GM21515 (cell line): Measurements from ENCODE around the gene IL4.

ENCODE experiments used
- ATAC-seq: cut with Tn5 transposase; IDR thresholded peaks from one replicate; pipeline ENCODE4 v1.9.1; 2021; ENCODE audit not compliant: unreplicated experiment

The IL4 gene

GRCh38 chr5:132669966-132670882 is 3.6 kb upstream of the IL4 start:
- ATAC-seq, result no peak

GRCh38 chr5:132671000-132671399 is 2.8 kb upstream of the IL4 start:
- no peak for ATAC-seq

DNA sequence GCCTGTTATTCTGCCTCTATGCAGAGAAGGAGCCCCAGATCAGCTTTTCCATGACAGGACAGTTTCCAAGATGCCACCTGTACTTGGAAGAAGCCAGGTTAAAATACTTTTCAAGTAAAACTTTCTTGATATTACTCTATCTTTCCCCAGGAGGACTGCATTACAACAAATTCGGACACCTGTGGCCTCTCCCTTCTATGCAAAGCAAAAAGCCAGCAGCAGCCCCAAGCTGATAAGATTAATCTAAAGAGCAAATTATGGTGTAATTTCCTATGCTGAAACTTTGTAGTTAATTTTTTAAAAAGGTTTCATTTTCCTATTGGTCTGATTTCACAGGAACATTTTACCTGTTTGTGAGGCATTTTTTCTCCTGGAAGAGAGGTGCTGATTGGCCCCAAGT is 301 bp upstream of the IL4 start:
- ATAC-seq, result no peak

- peak; percentile 86 for ATAC-seq
Measured at GRCh38 chr5:132674671-132675506, 1.1 kb downstream of the IL4 start.

GRCh38 chr5:132675936-132676689 is 2.3 kb downstream of the IL4 start:
- ATAC-seq, result no peak

GRCh38 chr5:132677191-132677590 is 3.4 kb downstream of the IL4 start:
- ATAC-seq, result no peak

- ATAC-seq, result no peak
Measured at GRCh38 chr5:132677682-132678400, 4.1 kb downstream of the IL4 start.

- ATAC-seq, result no peak
Measured at GRCh38 chr5:132678735-132679134, 4.9 kb downstream of the IL4 start.

DNA sequence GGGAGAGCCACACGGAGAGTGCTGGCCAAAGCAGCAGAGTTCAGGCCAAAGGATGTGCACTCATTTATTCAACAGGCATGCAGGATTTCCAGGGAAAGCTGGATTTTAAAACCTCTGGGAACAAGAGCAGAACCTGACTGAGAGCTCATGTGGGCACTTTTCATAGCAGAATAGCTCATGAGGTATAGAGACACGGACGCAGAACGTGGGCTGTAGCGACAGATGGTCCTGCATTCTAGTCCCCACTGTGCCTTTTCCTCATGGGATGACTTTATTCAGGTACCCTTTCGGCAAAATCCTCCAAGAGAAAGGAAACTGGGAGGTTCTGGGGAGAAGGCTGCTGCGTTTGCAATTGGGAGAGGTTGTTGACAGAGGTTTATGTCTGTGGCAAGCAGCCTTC is 5.4 kb downstream of the IL4 start:
- ATAC-seq, result no peak

DNA sequence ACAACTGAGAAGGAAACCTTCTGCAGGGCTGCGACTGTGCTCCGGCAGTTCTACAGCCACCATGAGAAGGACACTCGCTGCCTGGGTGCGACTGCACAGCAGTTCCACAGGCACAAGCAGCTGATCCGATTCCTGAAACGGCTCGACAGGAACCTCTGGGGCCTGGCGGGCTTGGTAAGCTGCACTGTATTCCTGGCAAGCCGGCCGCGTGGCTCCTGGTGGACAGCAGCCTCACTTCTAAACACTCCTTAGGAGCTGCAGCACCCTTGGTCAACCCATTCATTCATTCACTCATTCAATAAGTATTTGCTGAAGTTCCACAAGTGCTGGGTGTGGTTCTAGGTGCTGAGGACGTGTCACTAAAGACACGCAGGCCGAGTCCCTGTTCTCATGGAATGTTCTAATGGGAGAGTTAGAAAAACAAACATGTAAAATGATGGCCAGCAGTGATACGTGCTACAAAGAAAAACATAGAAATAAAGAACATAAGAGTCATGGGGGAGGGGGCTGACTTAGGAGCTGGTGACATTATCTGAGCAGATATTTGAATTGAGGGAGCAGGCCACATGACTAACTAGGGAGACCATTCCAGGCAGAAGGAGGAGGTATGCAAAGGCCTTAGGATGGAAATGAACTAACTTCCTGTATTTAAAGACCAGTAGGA is 6.1 kb downstream of the IL4 start:
- no peak for ATAC-seq

- no peak for ATAC-seq
Measured at GRCh38 chr5:132680780-132681475, 7.1 kb downstream of the IL4 start.

GRCh38 chr5:132681476-132681831 is 7.7 kb downstream of the IL4 start:
- ATAC-seq, result no peak

DNA sequence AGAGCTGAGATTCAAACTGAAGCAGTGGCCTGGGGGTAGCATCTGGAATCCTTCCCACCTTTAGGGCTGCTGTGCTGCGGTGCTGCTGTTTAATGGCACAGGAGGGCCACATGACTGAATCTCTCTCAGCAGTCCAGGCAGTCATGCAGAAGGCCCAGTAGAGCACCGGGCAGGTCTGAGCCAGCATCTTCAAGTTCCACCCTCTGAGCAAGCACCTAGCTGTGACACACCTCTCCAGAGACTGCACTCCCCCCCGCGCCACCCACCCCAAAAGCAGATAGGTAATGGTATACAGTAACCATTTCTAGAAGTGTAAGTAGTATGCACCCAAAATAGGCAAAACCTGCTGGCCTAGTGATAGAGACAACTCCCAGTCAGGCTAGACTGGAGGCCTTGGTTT is 8.2 kb downstream of the IL4 start:
- no peak for ATAC-seq

- ATAC-seq, result no peak
Measured at GRCh38 chr5:132684491-132684890, 10.7 kb downstream of the IL4 start.

DNA sequence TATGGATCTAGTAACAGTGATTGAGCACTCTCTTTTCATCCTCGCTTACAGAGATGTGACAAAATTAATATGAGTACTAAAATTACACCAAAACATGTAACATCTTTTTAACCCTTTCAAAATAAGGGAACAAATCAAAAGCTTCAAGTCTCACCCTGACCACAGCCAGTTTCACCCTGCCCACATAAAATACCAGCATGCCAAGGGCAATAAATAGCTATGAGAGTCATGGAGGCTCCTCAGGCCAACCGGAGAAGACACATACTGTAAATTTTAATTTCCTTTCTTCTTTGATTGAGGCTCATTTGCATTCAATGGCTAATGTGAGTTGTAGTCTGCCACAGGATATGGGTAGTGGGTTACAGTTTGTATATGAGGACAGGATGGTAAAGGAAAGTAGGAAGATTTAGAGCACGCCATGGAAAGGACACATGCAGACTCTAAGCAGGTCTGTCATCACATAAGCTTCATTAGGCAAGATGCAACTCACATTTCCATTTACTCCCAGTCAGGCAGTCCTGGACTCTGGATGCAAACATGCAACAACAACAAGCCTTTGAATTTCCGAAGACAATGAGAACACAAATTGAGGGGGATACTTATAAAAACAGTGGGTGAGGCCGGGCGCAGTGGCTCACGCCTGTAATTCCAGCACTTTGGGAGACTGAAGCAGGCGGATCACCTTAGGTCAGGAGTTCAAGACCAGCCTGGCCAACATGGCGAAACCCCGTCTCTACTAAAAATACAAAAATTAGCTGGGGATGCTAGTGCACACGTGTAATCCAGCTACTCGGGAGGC is 11.3 kb downstream of the IL4 start:
- no peak for ATAC-seq

DNA sequence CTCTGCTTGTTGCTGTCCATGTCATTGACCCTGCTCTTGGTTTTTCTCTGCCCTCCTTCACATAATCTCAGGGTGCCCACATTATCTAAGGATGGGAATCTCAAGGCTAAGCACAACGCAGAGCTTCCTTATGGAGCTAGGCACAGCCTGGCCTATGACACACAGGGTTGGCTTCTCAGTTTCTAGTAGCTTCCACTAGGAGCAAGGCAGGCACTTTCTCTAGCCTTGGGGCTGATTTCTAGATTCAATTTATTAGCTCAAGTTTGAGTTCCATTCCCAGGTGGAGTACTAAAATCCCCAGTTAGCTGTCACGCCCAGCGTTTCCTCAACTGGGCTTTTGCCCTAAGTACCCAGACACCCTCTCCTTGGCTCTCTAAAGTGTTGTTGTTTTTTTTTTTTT is 12.4 kb downstream of the IL4 start:
- ATAC-seq, result no peak

- no peak for ATAC-seq
Measured at GRCh38 chr5:132687995-132688394, 14.2 kb downstream of the IL4 start.

DNA sequence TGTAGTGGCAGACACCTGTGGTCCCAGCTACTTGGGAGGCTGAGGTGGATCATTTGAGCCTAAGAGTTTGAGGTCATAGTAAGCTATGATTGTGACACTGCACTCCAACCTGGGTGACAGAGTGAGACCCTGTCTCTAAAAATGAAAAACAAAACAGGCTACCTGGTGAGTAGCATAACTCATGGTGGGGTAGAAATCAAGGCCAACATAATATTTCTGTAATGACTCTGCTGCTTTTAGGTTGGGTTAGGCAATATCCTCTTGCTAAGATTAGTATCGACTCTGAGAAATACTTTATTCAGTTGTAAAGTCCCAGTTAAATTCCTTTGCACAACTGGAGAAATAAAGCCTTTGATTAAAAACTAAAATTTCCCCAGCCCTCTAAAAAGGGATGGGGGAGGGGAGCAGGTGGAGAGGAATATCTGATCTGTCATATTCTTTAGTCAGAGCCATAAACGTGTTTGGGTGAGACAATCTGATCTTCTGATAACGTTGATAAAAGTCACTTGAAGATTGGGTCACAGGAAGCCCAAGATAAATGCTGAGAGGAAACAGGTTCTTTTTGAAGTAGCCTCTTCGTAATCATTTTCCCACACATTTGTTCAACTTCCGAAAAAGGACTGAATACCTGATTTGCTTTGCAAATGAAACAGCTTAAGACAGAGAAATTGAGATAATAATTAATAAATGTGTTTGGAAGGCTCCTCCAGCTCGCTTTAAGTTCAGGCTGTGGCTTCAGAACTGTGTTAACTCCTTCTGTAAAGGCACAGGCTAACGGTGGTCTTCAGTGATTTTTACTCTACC is 14.9 kb downstream of the IL4 start:
- ATAC-seq, result no peak
